ENCODE measurements around the gene SRGAP3.

DNA sequence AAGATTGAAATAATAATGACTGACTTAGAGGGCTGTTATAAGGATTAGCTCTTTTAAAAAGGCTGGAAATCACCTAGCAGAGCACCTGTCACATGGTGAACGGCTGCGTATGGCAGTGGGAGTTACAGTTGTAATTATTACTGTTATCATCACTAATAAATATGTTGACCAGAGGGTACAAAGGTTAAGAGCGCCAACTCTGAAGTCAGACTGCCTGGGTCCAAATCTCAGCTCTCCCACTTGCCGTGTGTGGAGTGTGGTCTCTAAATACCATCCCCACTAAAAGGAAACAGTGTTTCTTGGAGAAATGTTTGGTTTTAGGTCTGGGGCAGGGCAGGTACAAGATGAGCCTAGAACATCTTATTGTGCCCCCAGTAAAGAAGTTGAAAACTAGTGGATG, 280.2 kb downstream of the SRGAP3 start:
- TF ChIP-seq, protein P1, sequence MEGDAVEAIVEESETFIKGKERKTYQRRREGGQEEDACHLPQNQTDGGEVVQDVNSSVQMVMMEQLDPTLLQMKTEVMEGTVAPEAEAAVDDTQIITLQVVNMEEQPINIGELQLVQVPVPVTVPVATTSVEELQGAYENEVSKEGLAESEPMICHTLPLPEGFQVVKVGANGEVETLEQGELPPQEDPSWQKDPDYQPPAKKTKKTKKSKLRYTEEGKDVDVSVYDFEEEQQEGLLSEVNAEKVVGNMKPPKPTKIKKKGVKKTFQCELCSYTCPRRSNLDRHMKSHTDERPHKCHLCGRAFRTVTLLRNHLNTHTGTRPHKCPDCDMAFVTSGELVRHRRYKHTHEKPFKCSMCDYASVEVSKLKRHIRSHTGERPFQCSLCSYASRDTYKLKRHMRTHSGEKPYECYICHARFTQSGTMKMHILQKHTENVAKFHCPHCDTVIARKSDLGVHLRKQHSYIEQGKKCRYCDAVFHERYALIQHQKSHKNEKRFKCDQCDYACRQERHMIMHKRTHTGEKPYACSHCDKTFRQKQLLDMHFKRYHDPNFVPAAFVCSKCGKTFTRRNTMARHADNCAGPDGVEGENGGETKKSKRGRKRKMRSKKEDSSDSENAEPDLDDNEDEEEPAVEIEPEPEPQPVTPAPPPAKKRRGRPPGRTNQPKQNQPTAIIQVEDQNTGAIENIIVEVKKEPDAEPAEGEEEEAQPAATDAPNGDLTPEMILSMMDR (IDR thresholded peaks at IDR 0.05) = no peak
- TF ChIP-seq POLR2A (IDR thresholded peaks at IDR 0.05) = no peak
